ENCODE results near the gene ARID1B.

DNA sequence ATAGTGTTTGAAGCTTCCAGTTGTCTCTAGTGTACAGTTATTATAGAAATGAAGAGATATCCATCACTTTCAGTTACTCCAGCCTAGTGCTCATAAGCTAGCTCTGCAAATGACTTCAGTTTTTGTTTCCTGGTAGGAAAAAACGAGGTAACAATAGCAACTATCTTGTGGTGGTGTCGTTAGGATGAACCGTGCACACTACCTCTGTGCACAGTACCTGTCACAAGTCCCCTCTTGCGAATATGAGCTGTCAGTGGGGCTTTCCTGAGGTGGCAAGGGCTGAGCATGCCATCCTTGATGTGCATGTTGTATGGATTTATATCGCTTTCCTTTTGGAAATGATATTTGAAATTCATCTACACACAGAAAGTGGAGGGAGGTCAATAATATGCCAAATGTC is 151.8 kb downstream of the ARID1B start:
- TF ChIP-seq, protein P1, sequence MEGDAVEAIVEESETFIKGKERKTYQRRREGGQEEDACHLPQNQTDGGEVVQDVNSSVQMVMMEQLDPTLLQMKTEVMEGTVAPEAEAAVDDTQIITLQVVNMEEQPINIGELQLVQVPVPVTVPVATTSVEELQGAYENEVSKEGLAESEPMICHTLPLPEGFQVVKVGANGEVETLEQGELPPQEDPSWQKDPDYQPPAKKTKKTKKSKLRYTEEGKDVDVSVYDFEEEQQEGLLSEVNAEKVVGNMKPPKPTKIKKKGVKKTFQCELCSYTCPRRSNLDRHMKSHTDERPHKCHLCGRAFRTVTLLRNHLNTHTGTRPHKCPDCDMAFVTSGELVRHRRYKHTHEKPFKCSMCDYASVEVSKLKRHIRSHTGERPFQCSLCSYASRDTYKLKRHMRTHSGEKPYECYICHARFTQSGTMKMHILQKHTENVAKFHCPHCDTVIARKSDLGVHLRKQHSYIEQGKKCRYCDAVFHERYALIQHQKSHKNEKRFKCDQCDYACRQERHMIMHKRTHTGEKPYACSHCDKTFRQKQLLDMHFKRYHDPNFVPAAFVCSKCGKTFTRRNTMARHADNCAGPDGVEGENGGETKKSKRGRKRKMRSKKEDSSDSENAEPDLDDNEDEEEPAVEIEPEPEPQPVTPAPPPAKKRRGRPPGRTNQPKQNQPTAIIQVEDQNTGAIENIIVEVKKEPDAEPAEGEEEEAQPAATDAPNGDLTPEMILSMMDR (IDR thresholded peaks at IDR 0.05) = no peak
- no peak for TF ChIP-seq POLR2A (IDR thresholded peaks at IDR 0.05)
